ENCODE data around the gene TMC7.
A peak's percentile ranks its signal among the peaks of the same experiment; 100 is the strongest.

TMC7 gene

GRCh38 chr16:19021747-19022146, 38.0 kb downstream of the TMC7 start:
- DNase-seq (ENCODE audit: extremely low read depth in 1 of 2, low read depth in 1 of 2): no peak

GRCh38 chr16:19027416-19027815, 43.7 kb downstream of the TMC7 start:
- DNase-seq (ENCODE audit: extremely low read depth in 1 of 2, low read depth in 1 of 2): no peak

- DNase-seq (ENCODE audit: extremely low read depth in 1 of 2, low read depth in 1 of 2): no peak
These were observed 46.2 kb downstream of the TMC7 start for GRCh38 chr16:19029980-19030379.

GRCh38 chr16:19031738-19032137, 48.0 kb downstream of the TMC7 start:
- DNase-seq (ENCODE audit: extremely low read depth in 1 of 2, low read depth in 1 of 2): no peak

GRCh38 chr16:19033761-19034160, 50.0 kb downstream of the TMC7 start:
- DNase-seq (ENCODE audit: extremely low read depth in 1 of 2, low read depth in 1 of 2): no peak

GRCh38 chr16:19040400-19040799, 56.7 kb downstream of the TMC7 start:
- DNase-seq (ENCODE audit: extremely low read depth in 1 of 2, low read depth in 1 of 2): no peak

GRCh38 chr16:19044769-19045168, 61.0 kb downstream of the TMC7 start:
- DNase-seq (ENCODE audit: extremely low read depth in 1 of 2, low read depth in 1 of 2): no peak

GRCh38 chr16:19046062-19046461, 62.3 kb downstream of the TMC7 start:
- no peak for DNase-seq (ENCODE audit: extremely low read depth in 1 of 2, low read depth in 1 of 2)

GRCh38 chr16:19062706-19063105, 79.0 kb downstream of the TMC7 start:
- DNase-seq (ENCODE audit: extremely low read depth in 1 of 2, low read depth in 1 of 2): no peak

- no peak for DNase-seq (ENCODE audit: extremely low read depth in 1 of 2, low read depth in 1 of 2)
These were observed 83.2 kb downstream of the TMC7 start for GRCh38 chr16:19066988-19067348.

- DNase-seq (ENCODE audit: extremely low read depth in 1 of 2, low read depth in 1 of 2): peak; percentile 93 to 97
These were observed 83.9 kb downstream of the TMC7 start, which contains the start of gene COQ7 for GRCh38 chr16:19067349-19068236. TSS of gene COQ7 (plus strand) at chr16:19067614. CDS start at chr16:19067665, 51 bp downstream.

- no peak for DNase-seq (ENCODE audit: extremely low read depth in 1 of 2, low read depth in 1 of 2)
These were observed 84.6 kb downstream of the TMC7 start for GRCh38 chr16:19068237-19068815.

- DNase-seq (ENCODE audit: extremely low read depth in 1 of 2, low read depth in 1 of 2): peak; percentile 20 to 44
These were observed 88.4 kb downstream of the TMC7 start for GRCh38 chr16:19071811-19072777.

- DNase-seq (ENCODE audit: extremely low read depth in 1 of 2, low read depth in 1 of 2): no peak
These were observed 89.6 kb downstream of the TMC7 start for GRCh38 chr16:19073344-19073743.

- no peak for DNase-seq (ENCODE audit: extremely low read depth in 1 of 2, low read depth in 1 of 2)
These were observed 90.1 kb downstream of the TMC7 start for GRCh38 chr16:19073863-19074262.

GRCh38 chr16:19075511-19075910, 91.8 kb downstream of the TMC7 start:
- no peak for DNase-seq (ENCODE audit: extremely low read depth in 1 of 2, low read depth in 1 of 2)

- no peak for DNase-seq (ENCODE audit: extremely low read depth in 1 of 2, low read depth in 1 of 2)
These were observed 94.1 kb downstream of the TMC7 start for GRCh38 chr16:19077879-19078278.

GRCh38 chr16:19083670-19084069, 99.9 kb downstream of the TMC7 start:
- no peak for DNase-seq (ENCODE audit: extremely low read depth in 1 of 2, low read depth in 1 of 2)

- no peak for DNase-seq (ENCODE audit: extremely low read depth in 1 of 2, low read depth in 1 of 2)
These were observed 100.4 kb downstream of the TMC7 start for GRCh38 chr16:19084139-19084538.

- no peak for DNase-seq (ENCODE audit: extremely low read depth in 1 of 2, low read depth in 1 of 2)
These were observed 101.1 kb downstream of the TMC7 start for GRCh38 chr16:19084879-19085278.

GRCh38 chr16:19085679-19086200, 102.0 kb downstream of the TMC7 start:
- no peak for DNase-seq (ENCODE audit: extremely low read depth in 1 of 2, low read depth in 1 of 2)
